Right atrium auricular region (tissue), 2 donors: ENCODE measurements around the gene ZNF79. TPM values are rescaled to one million over a fixed set of nuclear protein-coding genes. Genes with fewer than 3 reads are reported as not detected.

Experiments used
- DNase-seq: peaks from one replicate; pipeline ENCODE4 v3.0.0-alpha.2; 2019; ENCODE audit warnings: low spot score
- H3K27ac ChIP-seq, 2 donors: fragments of 200-600 bp; sonication (generic); 1 replicate in 1 of 2; 2 replicates in 1 of 2; pipeline ENCODE4 v1.5.1; 2016 to 2019
- H3K27me3 ChIP-seq, 2 donors: fragments of 200-600 bp; sonication (generic); one replicate each; pipeline versions ENCODE4 v1.5.1 to v1.6.0; 2017 to 2019
- H3K36me3 ChIP-seq: fragments of 200-600 bp; sonication (generic); one replicate; pipeline ENCODE4 v1.5.1; 2016
- H3K4me1 ChIP-seq, 2 donors: fragments of 200-600 bp; sonication (generic); one replicate each; pipeline versions ENCODE4 v1.5.1 to v1.6.0; 2017 to 2019
- H3K4me3 ChIP-seq, 2 donors: fragments of 200-600 bp; sonication (generic); 1 replicate in 1 of 2; 2 replicates in 1 of 2; pipeline ENCODE4 v1.5.1; 2017 to 2019; ENCODE audit warnings: mild to moderate bottlenecking in 1 of 2, moderate library complexity in 1 of 2
- H3K9me3 ChIP-seq, 2 donors: fragments of 200-600 bp; sonication (generic); one replicate each; pipeline ENCODE4 v1.5.1; 2019
- total RNA-seq, 2 donors: library from RNA; depleted of rRNA; stranded (reverse); fragments of >200 nt; gene quantifications; one replicate each; pipeline ENCODE4 v1.1.0, GENCODE V29; 2016
- TF ChIP-seq, protein P1 (sequence below), 2 donors: fragments of 200-600 bp; sonication (generic); IDR thresholded peaks; one replicate each; pipeline ENCODE4 v1.5.1; 2019; ENCODE audit warnings: antibody characterized with exemption in 2 of 2

Gene ZNF79
- total RNA-seq, 2 donors from 2014 or later = 5.7 TPM

GRCh38 chr9:127417131-127418036 lies 6.8 kb upstream of the ZNF79 start:
- Histone ChIP-seq H3K4me1 (peaks cover 0 to 5% of the 10 kb centered on the region in 2 donors), H3K36me3 (no peaks in the 10 kb centered on the region), H3K4me3 (no peak overlapping the region), H3K27ac (no peak overlapping the region), H3K9me3 (no peaks in the 10 kb centered on the region), H3K27me3 (no peaks in the 10 kb centered on the region)
- TF ChIP-seq, protein P1, sequence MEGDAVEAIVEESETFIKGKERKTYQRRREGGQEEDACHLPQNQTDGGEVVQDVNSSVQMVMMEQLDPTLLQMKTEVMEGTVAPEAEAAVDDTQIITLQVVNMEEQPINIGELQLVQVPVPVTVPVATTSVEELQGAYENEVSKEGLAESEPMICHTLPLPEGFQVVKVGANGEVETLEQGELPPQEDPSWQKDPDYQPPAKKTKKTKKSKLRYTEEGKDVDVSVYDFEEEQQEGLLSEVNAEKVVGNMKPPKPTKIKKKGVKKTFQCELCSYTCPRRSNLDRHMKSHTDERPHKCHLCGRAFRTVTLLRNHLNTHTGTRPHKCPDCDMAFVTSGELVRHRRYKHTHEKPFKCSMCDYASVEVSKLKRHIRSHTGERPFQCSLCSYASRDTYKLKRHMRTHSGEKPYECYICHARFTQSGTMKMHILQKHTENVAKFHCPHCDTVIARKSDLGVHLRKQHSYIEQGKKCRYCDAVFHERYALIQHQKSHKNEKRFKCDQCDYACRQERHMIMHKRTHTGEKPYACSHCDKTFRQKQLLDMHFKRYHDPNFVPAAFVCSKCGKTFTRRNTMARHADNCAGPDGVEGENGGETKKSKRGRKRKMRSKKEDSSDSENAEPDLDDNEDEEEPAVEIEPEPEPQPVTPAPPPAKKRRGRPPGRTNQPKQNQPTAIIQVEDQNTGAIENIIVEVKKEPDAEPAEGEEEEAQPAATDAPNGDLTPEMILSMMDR (IDR thresholded peaks at IDR 0.05) = no peak
- no peak for DNase-seq

DNA sequence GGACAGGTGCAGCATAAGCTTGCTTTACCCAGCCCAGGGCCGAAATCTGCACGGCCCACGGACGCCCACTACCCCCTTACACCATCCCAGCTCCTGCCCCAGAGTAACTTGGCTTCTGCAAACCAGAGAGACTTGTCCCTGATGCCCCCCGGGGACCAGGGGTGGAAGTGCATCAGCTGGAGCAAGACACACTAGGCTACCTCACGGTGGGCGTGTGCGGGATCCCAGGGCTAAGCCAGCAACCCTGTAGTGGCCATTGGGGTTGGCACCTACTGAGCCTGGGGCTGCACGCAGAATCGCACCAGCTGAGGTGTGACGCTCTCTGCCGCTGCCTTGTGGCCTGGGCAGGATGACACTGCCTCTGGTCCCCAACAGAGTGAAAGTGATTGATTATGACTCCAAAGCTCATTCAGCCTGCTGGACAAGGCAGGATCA lies 6.1 kb upstream of the ZNF79 start:
- DNase-seq = no peak

DNA sequence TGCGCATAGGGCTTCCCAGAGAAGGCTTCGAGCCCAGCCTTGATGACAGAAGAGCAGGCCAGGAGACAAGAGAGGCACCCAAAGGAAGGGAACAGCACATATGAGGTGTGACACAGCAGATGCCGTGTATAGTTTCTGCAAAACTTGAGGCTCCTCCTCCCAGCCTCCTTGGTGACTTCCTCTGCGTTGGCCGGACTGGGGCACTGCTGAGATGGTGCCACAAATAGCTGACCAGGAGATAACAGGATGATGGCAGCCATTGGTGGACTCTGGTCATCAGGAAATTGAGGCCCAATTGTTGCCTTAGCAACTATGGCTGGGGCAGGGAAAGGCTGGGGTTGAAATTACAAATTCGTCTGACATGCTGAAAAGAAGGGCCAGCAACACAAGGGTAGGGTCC lies 4.8 kb upstream of the ZNF79 start:
- TF ChIP-seq, protein P1 (IDR thresholded peaks at IDR 0.05) = no peak
- Histone ChIP-seq H3K4me1 (peaks cover 0 to 17% of the 10 kb centered on the region in 2 donors), H3K27ac (no peak overlapping the region), H3K36me3 (no peaks in the 10 kb centered on the region), H3K27me3 (no peaks in the 10 kb centered on the region), H3K9me3 (no peaks in the 10 kb centered on the region), H3K4me3 (no peak overlapping the region)
- DNase-seq = no peak

More for the DNA sequence above, 6.1 kb upstream of the ZNF79 start:
- Histone ChIP-seq H3K27ac (no peak overlapping the region), H3K4me3 (no peak overlapping the region), H3K36me3 (no peaks in the 10 kb centered on the region), H3K9me3 (no peaks in the 10 kb centered on the region), H3K4me1 (peaks cover 0 to 11% of the 10 kb centered on the region in 2 donors), H3K27me3 (no peaks in the 10 kb centered on the region)
- TF ChIP-seq, protein P1 (IDR thresholded peaks at IDR 0.05) = peak in 1 of 2 donors; percentile 32

GRCh38 chr9:127421057-127421456 lies 3.1 kb upstream of the ZNF79 start:
- H3K36me3 ChIP-seq = no peaks in the 10 kb centered on the region
- no peak for DNase-seq
- peaks cover 0 to 31% of the 10 kb centered on the region in 2 donors for H3K4me1 ChIP-seq
- no peak overlapping the region for H3K27ac ChIP-seq
- TF ChIP-seq, protein P1 (IDR thresholded peaks at IDR 0.05) = no peak
- no peak overlapping the region for H3K4me3 ChIP-seq
- no peaks in the 10 kb centered on the region for H3K27me3 ChIP-seq
- H3K9me3 ChIP-seq = no peaks in the 10 kb centered on the region

DNA sequence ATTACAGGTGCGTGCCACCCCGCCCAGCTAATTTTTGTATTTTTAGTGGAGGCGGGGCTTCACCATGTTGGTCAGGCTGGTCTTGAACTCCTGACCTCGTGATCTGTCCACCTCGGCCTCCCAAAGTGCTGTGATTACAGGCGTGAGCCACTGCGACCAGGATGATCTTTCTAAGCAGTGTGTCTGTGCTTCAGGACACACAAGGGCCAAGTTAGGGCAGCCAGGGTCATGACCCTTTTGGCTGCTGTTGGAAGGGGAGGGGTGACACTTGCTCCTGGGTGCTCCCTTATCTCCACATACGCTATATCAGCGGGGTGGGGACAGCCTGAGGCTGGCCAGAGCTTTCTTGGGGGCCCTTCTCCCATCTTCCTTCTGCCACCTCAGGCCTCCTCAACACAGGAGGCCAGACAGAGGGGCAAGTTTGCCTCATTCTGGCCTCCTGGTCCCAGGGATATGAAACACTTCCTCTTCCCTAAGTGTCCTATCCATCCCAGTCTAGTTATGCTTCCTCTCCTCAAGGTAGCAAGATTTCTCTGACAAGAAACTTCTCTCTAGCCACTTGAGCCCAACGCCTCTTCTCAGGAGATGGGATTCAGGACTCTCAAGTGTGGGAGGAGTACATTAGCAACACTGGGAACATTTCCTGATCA lies 1.9 kb upstream of the ZNF79 start:
- Histone ChIP-seq H3K9me3 (no peaks in the 10 kb centered on the region), H3K4me1 (peaks cover 0 to 32% of the 10 kb centered on the region in 2 donors), H3K36me3 (no peaks in the 10 kb centered on the region), H3K27me3 (no peaks in the 10 kb centered on the region), H3K4me3 (no peak overlapping the region), H3K27ac (no peak overlapping the region)
- TF ChIP-seq, protein P1 (IDR thresholded peaks at IDR 0.05) = no peak
- DNase-seq = no peak
